Activated CD4-positive, alpha-beta T cell treated with anti-CD3 and anti-CD28 coated beads, Interleukin-2, amount 50 U/mL, for 1 hour (primary cell): ENCODE measurements around the gene OLIG1.

Source experiments
- DNase-seq: peaks from one replicate; pipeline ENCODE4 v3.0.0-alpha.2; 2020

OLIG1 gene

DNA sequence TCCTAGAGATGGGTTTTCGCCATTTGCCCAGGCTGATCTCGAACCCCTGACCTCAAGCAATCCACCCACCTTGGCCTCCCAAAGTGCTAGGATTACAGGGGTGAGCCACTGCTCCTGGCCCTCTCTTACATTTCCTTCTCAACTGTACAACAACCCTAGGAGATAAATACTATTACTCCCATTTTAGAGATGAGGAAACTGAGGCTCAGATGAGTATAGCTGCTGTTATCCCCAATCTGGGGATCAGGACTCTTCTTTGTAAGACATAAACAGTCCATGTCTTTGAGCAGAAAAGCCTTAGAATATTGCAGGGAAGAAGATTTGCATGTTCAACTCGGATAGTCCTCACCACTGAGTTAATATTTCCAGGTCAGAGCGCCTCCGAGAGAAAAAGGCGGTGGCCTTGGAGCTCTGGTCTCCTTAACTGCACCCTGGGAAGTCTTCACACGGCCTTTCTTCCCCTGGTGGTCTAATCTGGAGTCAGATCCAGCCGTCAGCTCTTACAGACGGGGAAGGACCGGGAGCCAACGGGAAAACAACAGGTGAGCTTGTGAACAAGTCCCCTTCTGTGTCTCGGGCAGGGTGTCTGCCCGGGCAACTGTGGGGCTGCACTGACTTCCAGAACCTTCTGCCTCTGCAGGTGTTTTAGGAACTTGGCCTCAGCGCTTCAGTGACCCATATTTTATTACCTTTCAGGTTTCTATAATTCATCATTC is 5.9 kb upstream of the OLIG1 start:
- DNase-seq = no peak

DNA sequence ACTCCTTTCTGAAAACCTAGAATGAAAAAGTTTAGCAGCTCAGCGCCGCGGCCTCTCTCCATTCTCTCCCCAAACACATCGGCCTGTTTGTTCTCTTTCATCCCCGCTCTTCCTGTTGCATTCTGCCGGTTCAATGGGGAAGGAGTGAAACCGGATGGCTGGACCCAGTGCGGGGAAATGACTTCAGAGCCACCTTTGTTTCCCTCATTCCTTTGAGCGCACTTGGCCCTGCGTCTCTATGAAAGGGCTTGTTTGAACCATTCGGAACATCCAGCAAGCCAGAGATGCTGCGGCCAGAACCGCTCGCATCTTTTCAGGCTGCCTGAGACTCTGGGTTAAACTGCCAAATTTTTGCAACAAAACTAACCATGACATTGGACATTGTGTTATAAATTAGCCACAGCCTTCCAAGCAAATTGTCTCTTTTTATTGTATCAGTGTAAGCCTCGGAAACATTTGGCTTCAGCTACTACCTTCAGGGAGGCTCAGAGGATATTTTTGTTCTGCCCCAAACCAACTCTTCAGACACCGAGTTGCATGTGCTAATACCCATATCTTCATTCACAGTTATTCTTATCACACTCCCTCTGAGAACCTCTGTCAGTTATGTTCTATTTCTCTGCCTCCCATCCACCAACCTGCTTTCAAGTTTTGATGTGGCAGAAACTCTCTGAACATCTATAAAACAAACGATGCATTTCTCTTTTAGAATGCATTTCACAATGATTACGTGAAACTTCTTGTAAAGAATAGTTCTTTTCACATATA is 5.1 kb upstream of the OLIG1 start:
- no peak for DNase-seq

DNA sequence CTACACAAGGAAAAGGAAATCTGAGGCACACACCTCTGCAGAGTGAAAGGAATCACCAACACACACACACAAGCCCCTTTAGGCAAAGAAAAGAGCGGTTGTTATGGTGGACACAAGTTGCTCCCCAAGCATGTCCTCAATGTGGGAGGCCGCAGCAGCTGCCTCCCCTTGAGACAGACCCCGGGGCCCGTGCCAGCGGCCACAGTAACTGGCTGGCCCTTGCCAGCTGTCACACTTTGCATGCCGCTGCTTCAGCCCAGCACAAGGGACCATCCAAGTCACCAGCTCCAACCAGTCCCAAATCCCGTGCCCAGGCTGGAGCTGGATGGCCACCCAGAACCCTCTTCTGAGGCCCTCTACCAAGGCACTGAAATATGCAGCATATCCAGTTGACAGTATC is 2.9 kb upstream of the OLIG1 start:
- no peak for DNase-seq

DNA sequence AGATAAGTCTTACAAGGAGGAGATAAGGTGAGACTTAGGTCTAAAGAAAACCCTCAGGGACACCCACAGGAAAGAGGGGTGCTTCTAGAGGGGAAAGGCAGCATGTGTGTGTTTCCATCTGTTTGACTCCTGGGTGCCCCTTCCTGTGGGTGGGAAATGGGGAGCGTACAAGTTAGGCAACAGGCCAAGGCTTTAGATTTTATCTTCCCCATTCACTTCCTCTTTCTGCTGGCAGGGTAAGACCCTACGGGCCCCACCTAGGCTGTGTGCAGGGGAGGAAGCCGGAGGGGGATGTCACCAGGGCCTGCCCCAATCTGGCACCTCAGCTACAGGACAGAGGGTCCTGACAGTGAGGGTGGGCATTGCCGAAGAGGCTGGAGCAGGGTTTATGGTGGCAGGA is 2.5 kb upstream of the OLIG1 start:
- DNase-seq = no peak

DNA sequence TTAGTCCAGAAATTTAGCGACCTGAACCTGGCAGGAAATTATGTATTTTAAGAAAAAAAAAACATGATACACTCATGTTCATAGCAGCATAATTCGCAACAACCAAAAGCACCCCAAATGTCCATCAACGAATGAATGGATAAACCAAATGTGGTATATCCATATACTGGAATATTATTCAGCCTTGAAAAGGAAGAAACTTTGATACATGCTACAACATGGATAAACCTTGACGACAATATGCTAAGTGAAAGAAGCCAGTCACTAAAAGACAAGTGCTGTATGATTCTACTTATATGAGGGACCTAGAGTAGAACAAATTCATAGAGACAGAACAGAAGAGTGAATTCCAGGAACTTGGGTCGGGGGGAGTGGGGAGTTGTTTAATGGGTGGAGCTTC is 698 bp upstream of the OLIG1 start:
- no peak for DNase-seq

- no peak for DNase-seq
Measured at GRCh38 chr21:33069645-33069993, 322 bp upstream of the OLIG1 start.

GRCh38 chr21:33070744-33070997 is 730 bp downstream of the OLIG1 start:
- no peak for DNase-seq

DNA sequence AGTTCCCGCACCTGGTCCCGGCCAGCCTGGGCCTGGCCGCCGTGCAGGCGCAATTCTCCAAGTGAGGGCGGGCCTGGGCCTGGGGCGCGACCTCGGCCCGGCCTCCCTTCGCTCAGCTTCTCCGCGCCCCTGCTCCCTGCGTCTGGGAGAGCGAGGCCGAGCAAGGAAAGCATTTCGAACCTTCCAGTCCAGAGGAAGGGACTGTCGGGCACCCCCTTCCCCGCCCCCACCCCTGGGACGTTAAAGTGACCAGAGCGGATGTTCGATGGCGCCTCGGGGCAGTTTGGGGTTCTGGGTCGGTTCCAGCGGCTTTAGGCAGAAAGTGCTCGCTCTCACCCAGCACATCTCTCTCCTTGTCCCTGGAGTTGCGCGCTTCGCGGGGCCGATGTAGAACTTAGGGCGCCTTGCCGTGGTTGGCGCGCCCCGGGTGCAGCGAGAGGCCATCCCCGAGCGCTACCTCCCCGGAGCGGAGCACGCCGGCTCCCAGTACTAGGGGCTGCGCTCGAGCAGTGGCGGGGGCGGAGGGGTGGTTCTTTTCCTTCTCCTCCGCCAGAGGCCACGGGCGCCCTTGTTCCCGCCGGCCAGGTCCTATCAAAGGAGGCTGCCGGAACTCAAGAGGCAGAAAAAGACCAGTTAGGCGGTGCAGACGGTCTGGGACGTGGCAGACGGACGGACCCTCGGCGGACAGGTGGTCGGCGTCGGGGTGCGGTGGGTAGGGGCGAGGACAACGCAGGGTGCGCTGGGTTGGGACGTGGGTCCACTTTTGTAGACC is 1.2 kb downstream of the OLIG1 start:
- no peak for DNase-seq

GRCh38 chr21:33071770-33072306 is 1.9 kb downstream of the OLIG1 start:
- DNase-seq = no peak

GRCh38 chr21:33073636-33074035 is 3.7 kb downstream of the OLIG1 start:
- DNase-seq = no peak

DNA sequence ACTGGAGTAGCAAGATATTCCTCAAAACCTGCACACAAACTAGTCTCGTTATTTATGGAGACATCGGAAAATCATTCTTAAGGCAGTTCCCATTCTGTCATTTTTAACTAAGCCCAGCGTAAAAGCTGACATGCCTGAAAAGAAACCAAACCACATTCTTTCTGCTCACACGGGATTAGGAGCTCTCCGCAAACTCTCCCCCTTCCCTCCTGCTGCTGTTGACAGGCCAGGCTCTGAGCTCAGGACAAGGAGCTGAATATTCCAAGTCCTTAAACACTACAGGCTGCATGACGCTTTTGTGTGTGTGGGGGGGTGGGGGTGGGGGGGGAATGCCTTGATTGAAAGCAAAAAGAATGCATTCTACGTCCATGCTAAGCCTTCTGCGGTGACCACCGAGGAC is 5.2 kb downstream of the OLIG1 start:
- no peak for DNase-seq

DNA sequence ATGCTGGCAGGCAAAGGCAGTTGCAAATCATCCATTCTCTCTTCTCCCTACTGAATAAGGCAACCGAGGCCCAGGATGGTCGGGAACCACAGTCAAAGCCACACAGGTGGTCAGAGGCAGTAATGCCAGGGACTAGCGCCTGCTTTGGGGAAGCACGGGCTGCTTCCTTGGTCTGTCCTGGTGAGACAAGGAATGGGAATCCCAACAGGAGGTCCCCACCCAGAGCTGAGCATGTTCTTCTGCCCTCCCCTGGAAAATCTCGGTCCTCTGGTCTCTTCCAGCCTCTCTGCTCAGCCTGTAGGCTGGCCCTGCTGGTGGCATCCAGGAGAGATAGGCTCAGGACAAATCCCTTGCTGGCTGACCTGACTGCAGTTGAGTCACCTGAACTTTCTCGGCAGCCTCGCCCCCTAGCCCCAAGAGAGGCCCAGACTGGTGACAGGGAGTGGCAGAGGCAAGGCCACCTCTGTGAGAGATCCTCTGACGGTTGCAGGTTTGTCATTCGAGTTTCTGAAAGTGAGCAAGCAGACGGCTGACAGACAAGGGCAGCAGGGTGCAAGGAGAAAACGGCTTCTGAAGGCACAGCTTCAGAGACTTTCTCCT is 5.8 kb downstream of the OLIG1 start:
- DNase-seq = no peak

DNA sequence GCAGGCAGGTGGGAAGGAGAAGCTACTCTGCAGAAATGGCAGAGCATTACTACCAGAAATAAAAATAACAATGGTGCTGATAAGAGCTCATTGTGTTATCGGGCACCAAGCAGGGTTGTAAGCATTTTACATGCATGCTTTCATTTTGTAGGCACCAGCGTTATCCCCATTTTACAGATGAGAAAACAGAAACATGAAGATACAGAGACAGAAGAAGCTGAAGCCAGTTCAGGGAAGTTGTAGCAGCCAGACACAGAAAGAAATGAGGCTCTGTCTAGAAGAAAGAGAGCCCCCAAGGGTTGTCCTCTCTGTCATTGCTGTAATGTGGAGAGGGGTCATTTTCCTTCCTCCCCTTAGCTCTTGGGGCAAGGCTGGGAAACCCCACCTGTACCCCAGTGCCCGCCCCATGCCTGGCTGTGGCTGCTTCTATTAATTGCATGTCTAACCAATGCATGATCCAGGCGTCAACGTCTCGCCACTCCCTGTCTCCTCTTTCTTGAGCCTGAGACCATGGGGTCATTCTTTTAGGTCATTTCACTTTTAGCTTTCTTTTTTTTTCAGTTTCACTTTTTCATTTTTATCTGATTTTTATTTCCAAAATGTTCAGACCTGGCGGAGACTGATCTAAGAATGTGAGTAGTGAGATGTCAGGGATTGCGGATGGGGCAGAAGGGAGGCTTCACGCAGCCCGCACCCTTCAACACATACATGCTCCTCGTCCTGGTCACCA is 6.8 kb downstream of the OLIG1 start:
- DNase-seq = no peak

- no peak for DNase-seq
Measured at GRCh38 chr21:33078907-33079582, 9.1 kb downstream of the OLIG1 start.

- no peak for DNase-seq
Measured at GRCh38 chr21:33080376-33080775, 10.4 kb downstream of the OLIG1 start.

GRCh38 chr21:33080776-33081175 is 10.8 kb downstream of the OLIG1 start:
- no peak for DNase-seq

- no peak for DNase-seq
Measured at GRCh38 chr21:33088384-33088783, 18.4 kb downstream of the OLIG1 start.

GRCh38 chr21:33089395-33090119 is 19.6 kb downstream of the OLIG1 start:
- no peak for DNase-seq

- no peak for DNase-seq
Measured at GRCh38 chr21:33096426-33096825, 26.5 kb downstream of the OLIG1 start.

GRCh38 chr21:33099131-33099530 is 29.2 kb downstream of the OLIG1 start:
- DNase-seq = no peak

DNA sequence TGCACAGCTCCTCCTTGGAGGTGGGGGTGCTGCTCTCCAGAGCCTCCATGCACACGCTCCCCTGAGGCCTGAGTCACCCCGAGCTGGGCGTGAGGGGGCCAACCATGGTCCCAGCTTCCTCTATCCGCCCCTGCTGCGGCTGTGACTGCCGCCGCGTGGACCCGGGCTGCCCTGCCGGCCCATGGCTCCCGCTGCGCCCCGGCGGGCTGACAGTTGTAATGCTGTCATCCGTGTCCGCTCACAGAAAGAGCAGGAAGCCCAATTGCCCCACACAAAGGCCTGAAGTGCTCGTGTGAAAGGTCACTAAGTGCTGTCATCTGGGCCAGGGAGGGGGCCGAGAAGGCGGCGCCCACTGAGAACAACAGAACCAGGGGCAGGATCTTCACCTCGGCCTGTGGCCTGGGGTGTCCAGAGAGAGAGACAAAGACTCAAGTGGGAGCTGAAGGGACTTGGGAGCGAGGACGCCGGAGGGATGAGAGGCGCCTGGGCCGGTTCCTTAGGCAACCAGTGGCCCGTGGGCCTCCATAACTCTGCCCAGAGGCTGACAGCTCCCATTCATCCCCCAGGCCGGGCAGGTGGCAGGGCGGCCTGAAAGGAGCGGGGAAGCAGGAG is 31.5 kb downstream of the OLIG1 start:
- no peak for DNase-seq
